Fibroblast of lung (primary cell): ENCODE data around the gene TRAP1. TPM values are rescaled to one million over a fixed set of nuclear protein-coding genes. Genes with fewer than 3 reads are reported as not detected.

ENCODE experiments used
- DNase-seq, 2 donors: peaks; one replicate each; pipeline versions ENCODE4 v3.0.0 to v3.0.0-alpha.2; 2010; ENCODE audit warnings: low read depth in 2 of 2
- H2AFZ ChIP-seq: 2 replicates; pipeline ENCODE4 v1.5.1; 2012; ENCODE audit warnings: low read length, control low read depth, inconsistent platforms
- H3K27ac ChIP-seq: 2 replicates; pipeline ENCODE4 v1.5.1; 2011; ENCODE audit warnings: low read length, control low read depth; ENCODE audit not compliant: insufficient read depth
- H3K27me3 ChIP-seq: 2 replicates; pipeline ENCODE4 v1.5.1; 2011; ENCODE audit warnings: mild to moderate bottlenecking, low read length; ENCODE audit not compliant: control insufficient read depth, insufficient read depth
- H3K36me3 ChIP-seq: 2 replicates; pipeline ENCODE4 v1.5.1; 2011; ENCODE audit warnings: low read length; ENCODE audit not compliant: control insufficient read depth, insufficient read depth
- H3K4me1 ChIP-seq: 2 replicates; pipeline ENCODE4 v1.5.1; 2011; ENCODE audit warnings: low read length; ENCODE audit not compliant: control insufficient read depth, insufficient read depth; ENCODE audit errors: extremely low read depth
- H3K4me2 ChIP-seq: 2 replicates; pipeline ENCODE4 v1.5.1; 2011; ENCODE audit warnings: low read length, control low read depth; ENCODE audit not compliant: insufficient read depth; ENCODE audit errors: extremely low read depth
- H3K4me3 ChIP-seq, 4 experiments: fragments of 200-600 bp in 1 of 4; sonication (generic) in 1 of 4; replicated peaks in 1 of 4; 2 replicates each; pipeline ENCODE4 v1.5.1; 2011 to 2016; ENCODE audit warnings: low read length in 4 of 4, low read depth in 3 of 4, mild to moderate bottlenecking in 3 of 4, control low read depth in 2 of 4, inconsistent platforms in 1 of 4, mixed read lengths in 1 of 4; ENCODE audit not compliant: insufficient read depth in 1 of 4; ENCODE audit errors: control extremely low read depth in 1 of 4
- H3K79me2 ChIP-seq: 2 replicates; pipeline ENCODE4 v1.5.1; 2012; ENCODE audit warnings: mild to moderate bottlenecking, low read length, inconsistent platforms; ENCODE audit not compliant: control insufficient read depth, insufficient read depth
- H3K9ac ChIP-seq: 2 replicates; pipeline ENCODE4 v1.5.1; 2011; ENCODE audit warnings: mild to moderate bottlenecking, low read length, control low read depth; ENCODE audit not compliant: insufficient read depth
- H3K9me3 ChIP-seq: 2 replicates; pipeline ENCODE4 v1.5.1; 2012; ENCODE audit warnings: low read depth, low read length; ENCODE audit not compliant: control insufficient read depth, insufficient read depth
- H4K20me1 ChIP-seq: 2 replicates; pipeline ENCODE4 v1.5.1; 2011; ENCODE audit warnings: low read length; ENCODE audit not compliant: control insufficient read depth, insufficient read depth; ENCODE audit errors: extremely low read depth
- CTCF ChIP-seq, 2 donors: IDR thresholded peaks in 1 of 2; conservative IDR thresholded peaks in 1 of 2; 1 replicate in 1 of 2; 2 replicates in 1 of 2; pipeline ENCODE4 v1.5.1; 2011 to 2012; ENCODE audit warnings: low read length in 2 of 2, control low read depth in 1 of 2, inconsistent platforms in 1 of 2, low read depth in 1 of 2, mild to moderate bottlenecking in 1 of 2
- EZH2 ChIP-seq: IDR thresholded peaks from 2 replicates; pipeline ENCODE4 v1.5.1; 2012; ENCODE audit warnings: low read length, control low read depth, mild to moderate bottlenecking; ENCODE audit errors: missing control alignments
- polyA plus RNA-seq, 2 donors: library from polyadenylated mRNA; depleted of rRNA in 1 of 2; stranded (reverse) in 1 of 2; unstranded in 1 of 2; fragments of >200 nt; gene quantifications; 2 replicates each; pipeline ENCODE4 v1.2.1, GENCODE V29; 2011 to 2012; ENCODE audit warnings: missing spikeins in 1 of 2
- total RNA-seq: library from RNA; depleted of rRNA; stranded (reverse); fragments of >200 nt; gene quantifications from 2 replicates; pipeline ENCODE4 v1.2.1, GENCODE V29; 2014

TRAP1 gene
- total and polyA plus RNA-seq, 2 donors (not counting 1 experiment from before 2014, with no cell fraction given), result 52.1 to 97.8 TPM

GRCh38 chr16:3664187-3664896 is 53.0 kb downstream of the TRAP1 start:
- Histone ChIP-seq H4K20me1 (no peaks in the 10 kb centered on the region), H3K27ac (no peak overlapping the region), H3K4me2 (no peak overlapping the region), H3K4me3 (no peak overlapping the region), H3K36me3 (peaks cover 32% of the 10 kb centered on the region), H3K4me1 (no peaks in the 10 kb centered on the region), H3K9me3 (no peaks in the 10 kb centered on the region), H3K27me3 (no peaks in the 10 kb centered on the region), H2AFZ (no peak overlapping the region), H3K9ac (no peak overlapping the region), H3K79me2 (no peaks in the 10 kb centered on the region)
- DNase-seq, result no peak
- no peak for TF ChIP-seq EZH2
- no peak for TF ChIP-seq CTCF (conservative IDR thresholded peaks at IDR 0.05 in 1 of 2, IDR thresholded peaks at IDR 0.05 in 1 of 2; ENCODE audit: low read depth in 1 of 2, low read length in 2 of 2)

DNA sequence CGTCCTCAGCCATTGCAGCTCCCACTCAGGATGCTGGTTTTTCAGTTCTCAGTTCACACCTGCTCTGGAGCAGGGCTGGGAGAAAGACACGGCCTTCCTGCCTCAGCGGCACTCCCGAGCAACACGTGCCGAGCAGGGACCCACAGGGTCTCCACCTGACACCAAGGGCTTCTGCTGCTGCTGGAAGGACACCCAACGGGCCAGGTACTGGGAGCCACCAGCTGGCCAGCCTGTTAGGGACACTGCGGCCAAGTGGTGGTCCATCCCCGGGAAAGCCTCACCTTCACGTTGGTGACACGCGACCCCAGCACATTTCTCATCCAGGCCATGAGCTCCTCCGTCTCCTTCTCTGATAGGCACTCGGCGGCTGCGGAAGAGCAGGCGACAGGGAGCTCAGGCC is 54.7 kb downstream of the TRAP1 start:
- Histone ChIP-seq H3K27me3 (no peaks in the 10 kb centered on the region), H3K79me2 (no peaks in the 10 kb centered on the region), H3K27ac (no peak overlapping the region), H3K9ac (no peak overlapping the region), H3K4me1 (no peaks in the 10 kb centered on the region), H3K9me3 (no peaks in the 10 kb centered on the region), H3K4me3 (no peak overlapping the region), H3K36me3 (peaks cover 33% of the 10 kb centered on the region), H4K20me1 (no peaks in the 10 kb centered on the region), H2AFZ (no peak overlapping the region), H3K4me2 (no peak overlapping the region)
- TF ChIP-seq EZH2 (no peak), CTCF (conservative IDR thresholded peaks at IDR 0.05 in 1 of 2, IDR thresholded peaks at IDR 0.05 in 1 of 2; ENCODE audit: low read depth in 1 of 2, low read length in 2 of 2) (no peak)
- no peak for DNase-seq

DNA sequence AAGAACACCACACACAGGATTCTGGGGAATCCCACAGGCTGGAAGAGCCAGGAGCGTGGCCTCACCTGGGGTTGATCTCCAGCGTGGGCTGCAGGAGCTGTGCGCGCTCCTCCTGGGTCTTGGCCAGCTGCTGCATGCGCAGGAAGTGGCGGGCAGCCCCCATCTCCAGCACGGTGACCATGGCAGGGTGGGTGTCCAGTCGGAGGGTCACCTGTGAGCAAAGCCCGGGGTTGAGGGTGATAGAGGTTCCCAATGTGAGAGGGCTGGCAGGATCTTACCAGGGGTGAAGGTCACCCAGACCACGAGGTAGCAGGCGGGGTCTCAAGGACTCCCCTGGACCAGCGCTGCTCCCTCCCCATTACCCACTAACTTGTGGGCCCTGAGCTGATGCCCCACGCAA is 55.4 kb downstream of the TRAP1 start:
- TF ChIP-seq CTCF (conservative IDR thresholded peaks at IDR 0.05 in 1 of 2, IDR thresholded peaks at IDR 0.05 in 1 of 2; ENCODE audit: low read depth in 1 of 2, low read length in 2 of 2) (no peak), EZH2 (no peak)
- Histone ChIP-seq H3K36me3 (peaks cover 38% of the 10 kb centered on the region), H3K9me3 (no peaks in the 10 kb centered on the region)

More for the DNA sequence above, 55.4 kb downstream of the TRAP1 start:
- Histone ChIP-seq H3K9ac (no peak overlapping the region), H3K4me1 (no peaks in the 10 kb centered on the region), H3K79me2 (no peaks in the 10 kb centered on the region), H4K20me1 (no peaks in the 10 kb centered on the region), H2AFZ (no peak overlapping the region), H3K4me3 (no peak overlapping the region), H3K4me2 (no peak overlapping the region), H3K27me3 (no peaks in the 10 kb centered on the region), H3K27ac (no peak overlapping the region)
- no peak for DNase-seq
